ENCODE results near the gene DDX42.
"Not testable (repeated sequence)": the region's sequence is repeated elsewhere in the genome, so short reads cannot be mapped to it uniquely, and the experiment has no call there.

The DDX42 gene

GRCh38 chr17:63783522-63783921 is 9.6 kb downstream of the DDX42 start:
- no peak for DNase-seq

DNA sequence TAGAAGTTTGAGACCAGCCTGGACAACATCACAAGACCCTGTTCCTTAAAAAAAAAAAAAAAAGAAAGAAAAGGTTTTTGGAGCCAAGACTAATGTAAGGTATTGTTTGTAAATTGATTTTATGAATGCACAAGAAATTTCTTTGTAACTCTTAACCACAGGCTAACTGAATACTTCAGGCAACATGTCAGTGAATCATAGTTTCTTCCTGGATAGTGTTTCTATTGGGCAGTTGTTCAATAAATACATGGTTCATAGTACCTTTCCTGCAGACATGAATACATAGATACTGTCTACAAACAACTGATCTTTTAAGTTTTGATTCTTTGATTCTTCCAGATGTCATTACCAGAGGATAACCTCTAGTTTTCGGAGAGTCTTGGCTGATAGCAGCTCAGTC is 11.6 kb downstream of the DDX42 start:
- DNase-seq, result no peak

GRCh38 chr17:63786117-63786516 is 12.1 kb downstream of the DDX42 start:
- DNase-seq, result no peak

- DNase-seq, result no peak
Measured at GRCh38 chr17:63786971-63787711, 13.2 kb downstream of the DDX42 start.

- no peak for DNase-seq
Measured at GRCh38 chr17:63790057-63790456, 16.1 kb downstream of the DDX42 start.

DNA sequence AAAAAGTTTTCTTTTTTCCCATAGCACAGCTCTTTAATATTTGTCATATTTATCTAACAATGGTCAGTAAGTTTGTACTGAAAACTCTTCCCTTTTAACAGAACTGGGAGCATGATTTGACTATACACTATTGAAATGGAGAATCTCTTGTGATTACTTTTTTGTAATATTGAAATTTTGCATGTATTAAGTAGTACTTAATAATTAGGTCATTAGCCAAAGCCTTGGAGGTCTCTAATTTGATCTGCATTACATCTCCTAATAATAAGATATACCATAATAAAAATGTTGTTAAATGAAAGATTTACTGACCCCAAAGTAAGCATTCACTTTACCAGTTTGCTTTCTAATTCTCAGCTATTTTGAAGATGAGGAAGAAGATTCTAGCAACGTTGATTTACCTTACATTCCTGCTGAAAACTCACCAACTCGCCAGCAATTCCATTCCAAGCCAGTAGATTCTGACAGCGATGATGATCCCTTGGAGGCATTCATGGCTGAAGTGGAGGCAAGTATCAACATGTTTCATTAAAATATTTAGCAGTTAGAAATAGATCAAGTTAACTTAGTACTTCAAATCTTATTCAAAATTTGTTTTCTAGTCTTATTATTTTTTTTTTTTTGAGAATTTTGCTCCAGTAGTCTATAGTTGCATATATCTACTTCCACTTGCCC is 18.2 kb downstream of the DDX42 start:
- no peak for DNase-seq

DNA sequence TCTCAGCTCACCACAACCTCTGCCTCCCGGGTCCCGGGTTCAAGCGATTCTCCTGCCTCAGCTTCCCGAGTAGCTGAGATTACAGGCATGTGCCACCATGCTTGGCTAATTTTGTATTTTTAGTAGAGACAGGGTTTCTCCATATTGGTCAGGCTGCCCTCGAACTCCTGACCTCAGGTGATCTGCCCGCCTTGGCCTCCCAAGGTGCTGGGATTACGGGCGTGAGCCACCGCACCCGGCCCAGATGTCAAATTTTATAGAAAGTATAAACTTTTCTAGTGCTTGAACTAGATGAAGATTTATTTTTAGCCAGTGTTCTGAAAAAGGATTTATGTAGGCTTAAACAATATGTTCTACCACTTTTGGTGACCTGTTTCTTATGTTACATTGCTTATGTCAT is 22.4 kb downstream of the DDX42 start:
- DNase-seq, result not testable (repeated sequence)

DNA sequence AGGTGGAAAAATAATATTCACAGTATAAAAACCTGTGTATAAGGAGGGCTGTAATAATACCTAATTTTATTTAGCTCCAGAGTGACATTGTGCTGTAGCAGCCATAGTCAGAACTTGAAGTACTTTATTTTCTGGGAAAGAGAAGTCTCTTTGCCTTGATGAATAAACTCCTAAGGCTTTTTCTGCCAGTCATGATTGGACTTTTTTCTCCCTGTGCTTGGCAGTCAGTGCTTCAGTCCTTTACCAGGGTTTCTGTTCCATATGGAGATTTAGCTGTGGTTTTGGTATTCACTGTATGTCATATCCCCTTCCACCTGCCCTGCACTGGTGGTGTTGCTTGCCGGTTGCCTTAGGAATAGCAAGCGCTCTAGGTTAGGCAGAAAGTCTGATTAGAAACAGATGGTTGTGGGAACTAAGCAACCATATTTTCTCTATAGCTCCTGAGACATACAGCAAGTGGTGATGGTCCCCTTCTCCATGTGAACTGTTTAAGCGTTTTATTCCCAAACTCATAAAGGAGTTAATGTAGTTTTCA is 24.7 kb downstream of the DDX42 start:
- no peak for DNase-seq

DNA sequence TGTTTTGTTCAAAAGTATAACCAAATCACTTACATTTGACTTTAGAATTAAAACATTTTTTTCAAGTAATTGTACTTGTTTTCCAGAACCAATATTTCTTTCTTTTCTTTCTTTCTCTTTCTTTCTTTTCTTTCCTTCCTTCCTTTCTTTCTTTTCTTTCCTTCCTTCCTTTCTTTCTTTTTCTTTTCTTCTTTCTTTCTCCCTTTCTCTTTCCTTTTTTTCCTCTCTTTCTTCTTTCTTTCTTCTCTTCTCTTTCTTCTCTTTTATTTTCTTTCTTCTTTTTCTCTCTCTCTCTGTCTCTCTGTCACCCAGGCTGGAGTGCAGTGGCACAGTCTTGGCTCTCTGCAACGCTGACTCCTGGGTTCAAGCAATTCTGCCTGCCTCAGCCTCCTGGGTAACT is 26.8 kb downstream of the DDX42 start:
- DNase-seq, result no peak

DNA sequence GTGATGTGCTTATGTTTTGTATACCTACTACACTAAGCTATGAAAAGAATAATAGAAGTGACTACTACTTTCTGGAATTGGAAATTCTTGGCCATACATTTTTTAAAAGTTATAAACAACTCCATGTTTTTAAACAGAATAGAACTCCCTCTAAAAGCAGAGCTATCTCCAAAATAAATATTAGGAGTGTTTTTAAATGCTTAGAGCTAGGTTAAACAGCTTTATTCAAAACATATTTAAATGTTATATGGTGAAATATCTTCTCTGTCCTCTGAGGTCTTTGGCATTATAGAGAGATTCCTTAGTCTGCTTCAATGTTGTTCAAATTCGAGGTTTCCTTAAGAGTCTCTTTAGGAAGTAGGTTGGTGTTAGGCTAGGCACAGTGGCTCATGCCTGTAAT is 30.4 kb downstream of the DDX42 start:
- DNase-seq, result no peak

DNA sequence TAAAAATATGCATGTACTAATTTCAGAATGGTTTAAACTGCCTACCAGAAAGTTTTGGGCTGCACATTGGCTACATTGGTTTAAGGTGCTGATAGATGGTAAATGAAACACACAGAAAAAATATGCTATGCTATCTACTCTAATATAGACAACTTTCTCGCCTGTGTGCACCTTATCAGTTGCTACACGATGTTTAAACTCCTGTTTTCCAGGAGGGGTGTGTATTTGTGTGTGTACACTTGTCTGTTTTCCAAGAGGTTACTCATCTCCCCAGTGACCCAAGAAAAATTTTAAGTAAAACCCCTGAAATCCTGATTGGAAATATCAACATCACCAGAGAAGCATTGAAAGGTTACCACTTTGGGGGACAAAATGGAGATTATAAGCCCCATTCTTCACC is 31.6 kb downstream of the DDX42 start:
- DNase-seq, result no peak

DNA sequence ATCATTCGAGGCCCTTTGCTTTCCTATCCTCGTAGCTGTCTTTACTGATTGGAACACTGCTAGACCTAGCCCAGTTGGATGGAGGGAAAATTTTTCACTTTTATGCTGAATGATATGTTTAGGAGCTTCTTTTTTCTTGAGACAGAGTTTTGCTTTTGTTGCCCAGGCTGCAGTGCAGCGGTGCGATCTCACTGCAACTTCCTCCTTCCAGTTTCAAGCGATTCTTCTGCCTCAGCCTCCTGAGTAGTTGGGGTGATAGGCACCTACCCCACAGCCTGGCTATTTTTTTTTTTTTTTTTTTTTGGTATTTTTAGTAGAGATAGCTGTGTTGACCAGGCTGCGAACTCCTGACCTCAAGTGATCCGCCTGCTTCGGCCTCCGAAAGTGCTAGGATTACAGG is 36.0 kb downstream of the DDX42 start:
- no peak for DNase-seq

DNA sequence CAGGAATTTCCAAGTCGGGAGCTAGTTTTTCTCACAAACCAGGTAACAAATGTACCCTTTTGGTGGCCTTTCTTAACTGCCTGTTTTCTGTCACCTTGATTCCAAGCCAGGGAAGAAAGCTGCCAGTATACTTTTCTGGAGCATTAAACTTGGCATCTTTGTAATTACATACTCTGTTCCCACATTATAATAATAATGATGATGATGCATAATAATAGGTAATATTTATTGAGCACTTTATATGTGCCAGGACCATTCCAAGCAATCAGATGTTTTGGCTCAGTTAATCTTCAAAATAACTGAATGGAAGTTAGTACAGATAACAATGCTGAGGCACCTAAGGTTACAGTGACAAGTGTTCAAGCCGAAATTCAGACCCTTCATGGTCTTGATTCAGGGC is 42.2 kb downstream of the DDX42 start:
- DNase-seq, result no peak

DNA sequence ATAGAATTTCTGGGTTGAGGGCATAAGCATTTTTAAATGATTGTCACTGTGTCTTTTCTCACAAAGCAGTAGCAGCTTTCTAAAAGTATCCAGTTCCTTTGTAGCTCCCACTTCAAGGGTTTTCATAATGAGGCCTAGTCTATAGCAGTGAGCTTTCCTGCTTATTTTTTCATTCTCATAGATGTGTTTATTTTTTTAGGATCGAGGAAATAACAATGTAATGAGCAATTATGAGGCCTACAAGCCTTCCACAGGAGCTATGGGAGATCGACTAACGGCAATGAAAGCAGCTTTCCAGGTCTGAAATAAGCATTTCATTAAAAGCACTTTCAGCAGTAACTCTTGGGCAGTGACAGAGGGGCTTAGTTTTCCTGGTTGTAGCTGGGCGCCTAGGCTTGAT is 42.7 kb downstream of the DDX42 start:
- DNase-seq, result no peak

DNA sequence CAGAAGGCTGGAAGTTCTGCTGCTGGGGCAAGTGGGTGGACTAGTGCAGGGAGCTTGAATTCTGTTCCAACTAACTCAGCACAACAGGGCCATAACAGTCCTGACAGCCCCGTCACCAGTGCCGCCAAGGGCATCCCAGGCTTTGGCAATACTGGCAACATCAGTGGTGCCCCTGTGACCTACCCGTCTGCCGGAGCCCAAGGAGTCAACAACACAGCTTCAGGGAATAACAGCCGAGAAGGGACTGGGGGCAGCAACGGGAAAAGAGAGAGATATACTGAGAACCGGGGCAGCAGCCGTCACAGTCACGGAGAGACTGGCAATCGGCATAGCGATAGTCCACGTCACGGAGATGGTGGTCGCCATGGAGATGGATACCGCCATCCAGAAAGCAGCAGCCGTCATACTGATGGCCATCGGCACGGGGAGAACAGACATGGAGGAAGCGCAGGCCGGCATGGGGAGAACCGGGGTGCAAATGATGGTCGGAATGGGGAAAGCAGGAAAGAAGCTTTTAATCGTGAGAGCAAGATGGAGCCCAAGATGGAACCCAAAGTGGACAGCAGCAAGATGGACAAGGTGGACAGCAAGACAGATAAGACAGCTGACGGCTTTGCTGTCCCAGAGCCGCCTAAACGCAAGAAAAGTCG is 43.9 kb downstream of the DDX42 start:
- DNase-seq, result no peak

- DNase-seq, result no peak
Measured at GRCh38 chr17:63819131-63819530, 45.2 kb downstream of the DDX42 start.

DNA sequence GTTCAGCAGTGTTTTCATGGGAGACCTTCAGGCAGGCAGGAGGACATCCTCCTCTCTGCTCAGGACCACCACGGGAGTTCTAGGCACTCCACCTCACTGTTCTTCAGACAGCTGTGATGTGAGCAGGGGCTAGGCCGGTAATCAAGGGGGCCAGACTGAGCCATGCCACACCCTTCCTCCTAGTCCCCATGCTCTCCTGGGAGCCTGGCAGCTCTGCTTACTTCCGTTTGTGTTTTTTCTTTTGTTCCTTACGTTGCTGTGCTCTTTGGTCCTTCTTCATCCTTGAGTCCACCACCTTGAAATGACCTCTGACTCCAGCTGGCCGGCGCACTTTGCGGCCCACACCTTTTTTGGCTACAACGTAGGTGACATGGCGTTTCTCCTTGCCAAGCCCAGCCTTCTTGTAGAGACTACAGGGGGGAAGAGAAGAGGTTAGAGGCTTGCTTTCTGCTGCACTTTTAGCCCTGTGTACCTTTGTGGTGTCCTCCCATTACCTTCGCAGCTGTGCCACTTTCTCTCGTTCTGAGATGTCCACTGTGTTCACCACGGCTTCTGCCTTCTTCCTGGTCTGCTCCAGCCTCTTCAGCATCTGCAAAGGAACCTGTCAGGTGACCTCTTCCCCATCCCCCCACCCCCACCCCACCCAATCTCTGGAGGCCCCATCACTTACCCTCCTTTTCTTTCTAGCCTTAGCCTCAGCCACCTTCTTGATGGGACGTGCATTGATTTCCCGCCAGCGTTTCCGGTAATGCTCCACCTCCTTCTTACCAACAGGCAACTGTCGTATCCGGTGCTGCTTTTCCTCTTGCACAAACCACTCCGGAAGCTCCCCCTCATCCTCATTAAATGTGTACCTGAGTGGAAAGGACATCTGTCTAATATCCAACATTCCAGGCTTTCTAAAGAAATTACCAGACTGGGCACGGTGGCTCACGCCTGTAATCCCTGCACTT is 45.9 kb downstream of the DDX42 start:
- peak; percentile 41 for DNase-seq

- DNase-seq, result no peak
Measured at GRCh38 chr17:63820963-63821561, 47.1 kb downstream of the DDX42 start.

GRCh38 chr17:63821804-63822203 is 47.8 kb downstream of the DDX42 start:
- DNase-seq, result no peak

GRCh38 chr17:63822537-63822936 is 48.6 kb downstream of the DDX42 start:
- DNase-seq, result no peak

DNA sequence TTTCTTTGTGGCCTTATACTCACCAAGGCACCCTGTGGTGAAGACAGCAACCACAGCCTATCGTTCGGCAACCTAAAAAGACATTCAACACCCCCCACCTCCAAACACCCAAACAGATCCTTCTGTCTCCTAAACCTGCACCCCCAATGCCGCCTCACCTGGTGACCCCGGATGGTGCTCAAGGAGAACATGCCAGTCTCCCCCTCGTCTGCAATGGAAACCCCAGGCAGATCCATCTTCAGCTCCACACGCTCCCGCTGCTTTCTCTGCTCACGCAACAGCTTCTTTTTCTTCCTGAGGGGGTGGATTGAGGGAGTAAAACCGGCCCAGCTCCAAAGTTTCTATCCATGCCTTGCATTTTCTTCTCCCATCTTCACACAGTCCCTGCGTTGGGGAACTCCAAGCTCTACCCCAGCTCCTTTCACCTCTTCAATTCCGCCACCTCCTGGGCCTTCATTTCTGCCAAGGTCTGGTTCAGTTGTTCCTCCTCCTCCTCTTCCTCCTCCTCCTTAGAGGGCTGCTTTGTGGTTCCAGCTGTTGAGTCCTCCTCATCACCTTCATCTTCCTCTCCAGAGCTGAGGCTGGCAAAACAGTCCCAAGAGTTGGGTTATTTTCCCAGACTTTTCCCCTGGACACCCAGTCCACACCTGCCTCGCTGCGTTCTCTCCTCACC is 49.8 kb downstream of the DDX42 start:
- no peak for DNase-seq

DNA sequence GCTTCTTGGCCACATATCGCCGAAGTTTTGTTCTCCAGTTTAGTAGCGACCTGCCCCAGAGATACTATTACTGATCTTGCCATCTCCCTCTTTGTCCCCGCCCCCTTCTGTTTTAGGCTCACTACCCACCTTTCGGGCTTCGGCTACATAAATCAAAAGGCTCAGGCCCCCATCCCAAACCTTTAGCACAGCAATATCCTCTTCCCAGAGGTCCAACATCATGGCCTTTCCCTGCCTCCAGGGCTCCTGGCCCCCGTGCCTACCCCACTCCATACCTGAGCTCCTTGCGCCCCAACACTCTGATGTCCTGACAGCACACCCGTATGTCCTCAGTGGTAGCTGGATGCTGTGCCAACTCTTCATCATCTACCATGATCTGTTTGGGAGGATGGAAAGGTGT is 50.4 kb downstream of the DDX42 start:
- no peak for DNase-seq

All from CD4-positive, alpha-beta T cell treated with Interleukin-10 for 1 hour (primary cell).